HCT116 (cell line): ENCODE measurements around the gene ZNF248.

ENCODE experiments used
- CBX3 ChIP-seq: IDR thresholded peaks from 2 replicates; pipeline ENCODE4 v1.6.1; 2012; ENCODE audit warnings: low read depth
- CEBPB ChIP-seq: IDR thresholded peaks from 2 replicates; pipeline ENCODE4 v1.6.1; 2012; ENCODE audit warnings: low read depth
- EZH2 ChIP-seq: fragments of 200-600 bp; sonication (generic); IDR thresholded peaks from 2 replicates; pipeline ENCODE4 v1.6.1; 2017; ENCODE audit warnings: antibody characterized with exemption, mixed run types
- EZH2phosphoT487 ChIP-seq: fragments of 200-600 bp; IDR thresholded peaks from 2 replicates; pipeline ENCODE4 v1.6.1; 2018; ENCODE audit warnings: antibody characterized with exemption, borderline replicate concordance
- JUND ChIP-seq: IDR thresholded peaks from 2 replicates; pipeline ENCODE4 v1.6.1; 2012
- POLR2A ChIP-seq: IDR thresholded peaks from 2 replicates; pipeline ENCODE4 v1.7.0; 2011; ENCODE audit warnings: borderline replicate concordance; ENCODE audit not compliant: insufficient read depth, insufficient read length; ENCODE audit errors: extremely low read depth
- POLR2AphosphoS5 ChIP-seq: IDR thresholded peaks from 2 replicates; pipeline ENCODE4 v1.6.1; 2011; ENCODE audit warnings: mild to moderate bottlenecking, low read depth, low read length, moderate library complexity
- SIN3A ChIP-seq: IDR thresholded peaks from 2 replicates; pipeline ENCODE4 v1.6.1; 2012; ENCODE audit warnings: low read depth
- SRF ChIP-seq: IDR thresholded peaks from 2 replicates; pipeline ENCODE4 v1.6.1; 2012; ENCODE audit warnings: low read depth
- TCF7L2 ChIP-seq: IDR thresholded peaks from 2 replicates; pipeline ENCODE4 v1.7.0; 2011; ENCODE audit warnings: borderline replicate concordance, inconsistent platforms; ENCODE audit not compliant: insufficient read depth, insufficient read length; ENCODE audit errors: extremely low read depth
- YY1 ChIP-seq: IDR thresholded peaks from 2 replicates; pipeline ENCODE4 v1.6.1; 2011; ENCODE audit warnings: low read length, low read depth, moderate library complexity, mild to moderate bottlenecking; ENCODE audit not compliant: insufficient replicate concordance; ENCODE audit errors: extremely low read depth
- ZNF274 ChIP-seq: fragments of 200-500 bp; sonication (Bioruptor generic); IDR thresholded peaks from 2 replicates; pipeline ENCODE4 v1.6.1; 2014; ENCODE audit warnings: mild to moderate bottlenecking, low read depth, low read length, inconsistent platforms
- TF ChIP-seq, protein P1 (sequence below), 3 experiments: fragments of 200-600 bp in 1 of 3; sonication (generic) in 1 of 3; IDR thresholded peaks in 2 of 3; conservative IDR thresholded peaks in 1 of 3; 2 replicates each; pipeline ENCODE4 v1.5.1; 2012 to 2017; ENCODE audit warnings: low read depth in 2 of 3, low read length in 2 of 3, antibody characterized with exemption in 1 of 3, borderline replicate concordance in 1 of 3, control low read depth in 1 of 3, mild to moderate bottlenecking in 1 of 3, mixed read lengths in 1 of 3, mixed run types in 1 of 3, moderate library complexity in 1 of 3; ENCODE audit not compliant: insufficient read depth in 1 of 3
- TF ChIP-seq, protein P2 (sequence below): IDR thresholded peaks from 2 replicates; pipeline ENCODE4 v1.6.1; 2012

- TF ChIP-seq EZH2phosphoT487 (no peak), SRF (no peak), EZH2 (no peak), POLR2A (no peak), SIN3A (no peak), JUND (no peak), YY1 (no peak), CEBPB (no peak), POLR2AphosphoS5 (no peak), ZNF274 (peak; percentile 31; the same call in 1 of the 2 replicates), CBX3 (no peak), TCF7L2 (no peak)
- TF ChIP-seq, protein P1, sequence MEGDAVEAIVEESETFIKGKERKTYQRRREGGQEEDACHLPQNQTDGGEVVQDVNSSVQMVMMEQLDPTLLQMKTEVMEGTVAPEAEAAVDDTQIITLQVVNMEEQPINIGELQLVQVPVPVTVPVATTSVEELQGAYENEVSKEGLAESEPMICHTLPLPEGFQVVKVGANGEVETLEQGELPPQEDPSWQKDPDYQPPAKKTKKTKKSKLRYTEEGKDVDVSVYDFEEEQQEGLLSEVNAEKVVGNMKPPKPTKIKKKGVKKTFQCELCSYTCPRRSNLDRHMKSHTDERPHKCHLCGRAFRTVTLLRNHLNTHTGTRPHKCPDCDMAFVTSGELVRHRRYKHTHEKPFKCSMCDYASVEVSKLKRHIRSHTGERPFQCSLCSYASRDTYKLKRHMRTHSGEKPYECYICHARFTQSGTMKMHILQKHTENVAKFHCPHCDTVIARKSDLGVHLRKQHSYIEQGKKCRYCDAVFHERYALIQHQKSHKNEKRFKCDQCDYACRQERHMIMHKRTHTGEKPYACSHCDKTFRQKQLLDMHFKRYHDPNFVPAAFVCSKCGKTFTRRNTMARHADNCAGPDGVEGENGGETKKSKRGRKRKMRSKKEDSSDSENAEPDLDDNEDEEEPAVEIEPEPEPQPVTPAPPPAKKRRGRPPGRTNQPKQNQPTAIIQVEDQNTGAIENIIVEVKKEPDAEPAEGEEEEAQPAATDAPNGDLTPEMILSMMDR (IDR thresholded peaks at IDR 0.05 in 2 of 3, conservative IDR thresholded peaks at IDR 0.05 in 1 of 3; ENCODE audit: borderline replicate concordance in 1 of 3, insufficient read depth in 1 of 3, low read depth in 2 of 3, low read length in 2 of 3), result no peak
- TF ChIP-seq, protein P2, sequence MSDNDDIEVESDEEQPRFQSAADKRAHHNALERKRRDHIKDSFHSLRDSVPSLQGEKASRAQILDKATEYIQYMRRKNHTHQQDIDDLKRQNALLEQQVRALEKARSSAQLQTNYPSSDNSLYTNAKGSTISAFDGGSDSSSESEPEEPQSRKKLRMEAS, result no peak
Measured at GRCh38 chr10:37895674-37896073, 38.3 kb upstream of the ZNF248 start.
